GM12878 (cell line): ENCODE measurements around the gene GPR4. TPM values are rescaled to one million over a fixed set of nuclear protein-coding genes. Genes with fewer than 3 reads are reported as not detected.

Experiments used
- ATAC-seq: fragments of 200-7000 bp; cut with Tn5 transposase; 3 replicates; pipeline ENCODE4 v1.9.1; 2020; ENCODE audit warnings: mild to moderate bottlenecking, moderate library complexity
- BruUV-seq: library from RNA; stranded (reverse); fragments of 400-500 nt; replicated peaks from 2 replicates; lab custom pipeline; 2021; lab: Mats Ljungman, UMichigan
- CTCF ChIA-PET: fragments of 300-600 bp; sonication (Branson Sonifier 250); formaldehyde crosslinking; extraction: SDS; loops from one replicate; lab custom pipeline; 2021; ENCODE audit warnings: inconsistent platforms; lab: Yijun Ruan, JAX
- POLR2A ChIA-PET: fragments of 350-600 bp; formaldehyde crosslinking; extraction: SDS; loops from one replicate; lab custom pipeline; 2021; ENCODE audit warnings: inconsistent platforms; lab: Charles Lee
- RAD21 ChIA-PET: fragments of 300-600 bp; sonication (Branson Sonifier 250); formaldehyde crosslinking; loops from one replicate; lab custom pipeline; 2023; ENCODE audit warnings: antibody characterized with exemption; ENCODE audit not compliant: unreplicated experiment; lab: Charles Lee
- SMC1A ChIA-PET: fragments of 300-600 bp; sonication (Branson Sonifier 250); formaldehyde crosslinking; loops from one replicate; lab custom pipeline; 2023; ENCODE audit not compliant: unreplicated experiment, uncharacterized antibody; lab: Charles Lee
- DNase-seq: peaks from one replicate; pipeline ENCODE4 v3.0.0-alpha.2; 2011; ENCODE audit warnings: low read depth, low spot score
- FAIRE-seq: peaks from 3 replicates; lab custom pipeline; 2011; peaks lifted over from hg19 to GRCh38; lab: Jason Lieb, UNC
- H2AFZ ChIP-seq: 2 replicates; pipeline ENCODE4 v1.6.0; 2011; ENCODE audit warnings: low read depth, low read length, control low read depth; ENCODE audit not compliant: control insufficient read depth
- H3K27ac ChIP-seq: 2 replicates; pipeline ENCODE4 v1.5.1; 2011; ENCODE audit warnings: control low read depth; ENCODE audit not compliant: control insufficient read depth, insufficient read depth
- H3K27me3 ChIP-seq, 2 experiments: replicated peaks in 1 of 2; 2 replicates each; pipeline versions ENCODE4 v1.6.0 to v1.6.1; 2011; ENCODE audit warnings: low read length in 1 of 2; ENCODE audit not compliant: control insufficient read depth in 2 of 2, insufficient read depth in 2 of 2
- H3K36me3 ChIP-seq, 2 experiments: 2 replicates each; pipeline ENCODE4 v1.5.1; 2011; ENCODE audit warnings: low read length in 1 of 2; ENCODE audit not compliant: control insufficient read depth in 2 of 2, insufficient read depth in 2 of 2
- H3K4me1 ChIP-seq: 2 replicates; pipeline ENCODE4 v1.6.1; 2011; ENCODE audit warnings: mild to moderate bottlenecking, low read length, moderate library complexity, mixed read lengths; ENCODE audit not compliant: control insufficient read depth, insufficient read depth
- H3K4me2 ChIP-seq: 2 replicates; pipeline ENCODE4 v1.6.0; 2011; ENCODE audit warnings: control low read depth; ENCODE audit not compliant: control insufficient read depth, insufficient read depth
- H3K4me3 ChIP-seq: fragments of 200-600 bp; sonication (generic); 2 replicates; pipeline ENCODE4 v1.5.1; 2016
- H3K79me2 ChIP-seq: 2 replicates; pipeline ENCODE4 v1.6.0; 2011; ENCODE audit warnings: low read length; ENCODE audit not compliant: control insufficient read depth, insufficient read depth
- H3K9ac ChIP-seq: 2 replicates; pipeline ENCODE4 v1.8.0; 2011; ENCODE audit warnings: low read length, control low read depth, mixed read lengths; ENCODE audit not compliant: control insufficient read depth, insufficient read depth
- H3K9me3 ChIP-seq: replicated peaks from 3 replicates; pipeline ENCODE4 v1.5.1; 2011; ENCODE audit warnings: mild to moderate bottlenecking, low read length; ENCODE audit not compliant: control insufficient read depth, insufficient read depth
- H4K20me1 ChIP-seq: 2 replicates; pipeline ENCODE4 v1.6.0; 2011; ENCODE audit not compliant: control insufficient read depth, insufficient read depth
- BACH1 ChIP-seq: fragments of 450-650 bp; IDR thresholded peaks from 2 replicates; pipeline ENCODE4 v1.6.1; 2017; ENCODE audit warnings: mild to moderate bottlenecking, borderline replicate concordance
- CBX3 ChIP-seq: fragments of 200-600 bp; sonication (generic); IDR thresholded peaks from 2 replicates; pipeline ENCODE4 v1.6.1; 2016; ENCODE audit warnings: low read depth, borderline replicate concordance
- HDGF ChIP-seq: fragments of 450-650 bp; IDR thresholded peaks from 2 replicates; pipeline ENCODE4 v1.6.1; 2016; ENCODE audit warnings: antibody characterized with exemption
- PML ChIP-seq: IDR thresholded peaks from 2 replicates; pipeline ENCODE4 v1.6.1; 2012; ENCODE audit warnings: low read length, inconsistent platforms
- RAD21 ChIP-seq: IDR thresholded peaks from 2 replicates; pipeline ENCODE4 v1.6.1; 2011; ENCODE audit warnings: mild to moderate bottlenecking, low read depth, low read length, moderate library complexity; ENCODE audit not compliant: insufficient read depth
- ZNF217 ChIP-seq: fragments of 450-650 bp; IDR thresholded peaks from 2 replicates; pipeline ENCODE4 v1.6.1; 2017; ENCODE audit warnings: antibody characterized with exemption, mild to moderate bottlenecking
- ZNF24 ChIP-seq: fragments of 450-650 bp; IDR thresholded peaks from 2 replicates; pipeline ENCODE4 v1.6.1; 2017; ENCODE audit warnings: antibody characterized with exemption, mild to moderate bottlenecking
- ZSCAN29 ChIP-seq: fragments of 450-650 bp; IDR thresholded peaks from 2 replicates; pipeline ENCODE4 v1.6.1; 2017; ENCODE audit warnings: mild to moderate bottlenecking, moderate library complexity
- WGBS: methylation state at CpG from one replicate; pipeline ENCODE4 v1.1.6; 2016; ENCODE audit warnings: low lambda C conversion rate; ENCODE audit not compliant: insufficient replicate concordance, insufficient coverage; ENCODE audit errors: missing lambda C conversion rate; 5-methylcytosine and 5-hydroxymethylcytosine counted together
- in situ Hi-C: fragments of 300-500 bp; cut with MboI; formaldehyde crosslinking; loops from 9 replicates; pipeline ENCODE4 v1.14.3; 2018; ENCODE audit warnings: mixed read lengths
- intact Hi-C: fragments of 100-400 bp; cut with micrococcal nuclease; formaldehyde crosslinking; loops from one replicate; pipeline ENCODE4 v1.14.2; 2022; ENCODE audit not compliant: unreplicated experiment
- polyA plus RNA-seq, 11 experiments: library from polyadenylated mRNA; depleted of rRNA in 4 of 11; unstranded in 6 of 11; stranded (reverse) in 5 of 11; fragments of >200 nt; fragmentation: Nextera tagmentation in 4 of 11; fragmentation: Illumina TruSeq in 1 of 11; extraction: Ambion mirVana in 4 of 11; extraction: Trizol in 1 of 11; gene quantifications; 1 replicate in 1 of 11; 2 replicates in 10 of 11; pipeline versions ENCODE4 v1.2.1 to v1.2.3, GENCODE V29; 2011 to 2016; ENCODE audit warnings: inconsistent platforms in 2 of 11, missing spikeins in 2 of 11, low read depth in 1 of 11
- total RNA-seq, 4 experiments: library from RNA; depleted of rRNA in 3 of 4; stranded (reverse); fragments of >200 nt in 3 of 4; fragmentation: Illumina TruSeq in 1 of 4; extraction: Trizol in 1 of 4; gene quantifications; 2 replicates each; pipeline versions ENCODE4 v1.2.1 to v1.2.3, GENCODE V29; 2013 to 2021

The GPR4 gene
- total and polyA plus RNA-seq, 10 of the 15 experiments (the other 5 are each of a cell fraction or from before 2014, with no cell fraction given) = not detected

DNA sequence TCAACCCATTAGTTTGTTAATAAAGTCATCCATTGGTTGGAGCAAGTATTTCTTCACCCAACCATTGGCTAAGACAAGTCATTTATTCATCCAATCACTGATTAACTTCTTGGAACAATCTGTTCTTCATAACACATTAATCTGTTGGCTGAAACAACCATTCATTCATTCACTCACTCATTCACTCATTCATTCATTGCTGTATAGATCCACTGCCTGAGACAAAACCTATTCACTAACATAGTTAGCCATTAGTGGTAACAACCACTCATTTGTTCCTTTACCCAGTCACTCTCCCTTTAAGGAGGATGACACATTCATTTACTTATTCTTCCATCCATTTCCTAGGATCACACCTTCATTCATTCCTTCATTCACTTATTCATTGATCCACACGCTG lies 22.0 kb upstream of the GPR4 start:
- Histone ChIP-seq H3K4me1 (no peaks in the 10 kb centered on the region), H3K9me3 (no peaks in the 10 kb centered on the region), H3K79me2 (no peaks in the 10 kb centered on the region), H4K20me1 (no peaks in the 10 kb centered on the region), H3K27ac (no peak overlapping the region), H3K36me3 (peaks cover 14% of the 10 kb centered on the region in 2 experiments), H3K4me2 (no peak overlapping the region), H2AFZ (no peak overlapping the region), H3K9ac (no peak overlapping the region), H3K27me3 (no peaks in the 10 kb centered on the region), H3K4me3 (no peak overlapping the region)
- ChIA-PET RAD21 (no interaction called here), SMC1A (interaction anchor here (1.4 kb wide), 1 partner anchor 14 kb away, joined by 3 read pairs; no protein-coding TSS in a partner anchor), CTCF (no interaction called here), POLR2A (no interaction called here)
- in situ Hi-C loops = no loop called here
- DNase-seq (no peak), ATAC-seq (no peak), FAIRE-seq (no peak)
- WGBS = 100% methylated on average over 1 of the region's 1 CpG
- TF ChIP-seq BACH1 (no peak), ZNF24 (peak; percentile 90)
- TSS peak; percentile 55 for BruUV-seq
- intact Hi-C loops = no loop called here

DNA sequence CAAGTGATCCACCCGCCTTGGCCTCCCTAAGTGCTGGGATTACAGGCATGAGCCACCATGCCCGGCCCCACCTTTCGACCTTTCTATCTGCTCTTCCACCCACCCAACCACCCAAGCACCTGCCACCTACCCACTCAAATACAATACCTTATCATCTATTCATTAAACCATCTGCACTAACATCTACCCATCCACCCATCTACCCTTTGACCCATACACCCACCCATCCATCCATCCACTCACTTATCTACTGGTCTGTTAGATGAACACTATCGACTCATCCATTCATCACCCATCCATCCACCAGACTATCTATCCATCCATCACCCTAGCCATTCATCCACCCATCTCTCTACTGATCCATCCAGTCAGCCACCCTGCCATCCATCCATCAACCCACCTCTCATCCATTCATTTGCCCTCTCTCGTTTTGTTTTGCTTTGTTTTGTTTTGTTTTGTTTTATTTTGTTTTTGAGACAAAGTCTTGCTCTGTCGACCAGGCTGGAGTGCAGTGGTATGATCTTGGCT lies 20.0 kb upstream of the GPR4 start:
- Histone ChIP-seq H3K27ac (no peak overlapping the region), H3K36me3 (peaks cover 7 to 15% of the 10 kb centered on the region in 2 experiments), H3K4me3 (no peak overlapping the region), H3K9me3 (no peaks in the 10 kb centered on the region), H2AFZ (no peak overlapping the region), H4K20me1 (no peaks in the 10 kb centered on the region), H3K4me1 (no peaks in the 10 kb centered on the region), H3K79me2 (no peaks in the 10 kb centered on the region), H3K9ac (no peak overlapping the region), H3K27me3 (no peaks in the 10 kb centered on the region), H3K4me2 (no peak overlapping the region)
- intact Hi-C loops = no loop called here
- SMC1A ChIA-PET = no interaction called here
- POLR2A ChIA-PET = no interaction called here
- DNase-seq (no peak), ATAC-seq (no peak), FAIRE-seq (no peak)
- no TSS peak for BruUV-seq
- no peak for TF ChIP-seq ZNF217
- no peak for TF ChIP-seq ZSCAN29
- no peak for TF ChIP-seq HDGF
- TF ChIP-seq CBX3 = no peak
- TF ChIP-seq RAD21 = no peak
- TF ChIP-seq PML = no peak
- in situ Hi-C loops = no loop called here
- CTCF ChIA-PET = no interaction called here
- RAD21 ChIA-PET = no interaction called here
- 87% methylated on average over 6 of the region's 6 CpGs for WGBS
